Measurements from ENCODE around the gene TP53I11.

TP53I11 gene

GRCh38 chr11:44994753-44995152, 44.1 kb upstream of the TP53I11 start:
- H3K9me3 ChIP-seq (ENCODE audit: insufficient read depth, low read depth, low read length): no peaks in the 10 kb centered on the region
- no peaks in the 10 kb centered on the region for H3K4me1 ChIP-seq (ENCODE audit: control insufficient read depth in 1 of 2, insufficient read depth in 2 of 2, low read length in 2 of 2)
- H4K12ac ChIP-seq (ENCODE audit: low read depth, low read length): no peak overlapping the region
- H3K18ac ChIP-seq (ENCODE audit: low read length): no peak overlapping the region
- no peaks in the 10 kb centered on the region for H3K79me1 ChIP-seq (ENCODE audit: low read length)
- no CpG with 5 or more reads among the region's 5 CpGs for WGBS (ENCODE audit: extremely low coverage, insufficient coverage, insufficient read length)
- H3K79me2 ChIP-seq (ENCODE audit: control insufficient read depth, insufficient read depth, low read length, poor library complexity): no peaks in the 10 kb centered on the region
- H3K36me3 ChIP-seq (ENCODE audit: control insufficient read depth in 1 of 2, insufficient read depth in 2 of 2, low read length in 2 of 2): no peaks in the 10 kb centered on the region
- no peak overlapping the region for H4K8ac ChIP-seq (ENCODE audit: low read depth, low read length)
- H2BK12ac ChIP-seq (ENCODE audit: low read length): no peak overlapping the region
- no peak overlapping the region for H3K23ac ChIP-seq (ENCODE audit: low read length)
- H2AK5ac ChIP-seq (ENCODE audit: low read length): no peak overlapping the region
- H3K14ac ChIP-seq (ENCODE audit: low read length): no peak overlapping the region
- H4K91ac ChIP-seq (ENCODE audit: low read depth, low read length): no peak overlapping the region
- H3K27me3 ChIP-seq (ENCODE audit: insufficient read depth, low read length): no peaks in the 10 kb centered on the region
- H3K4ac ChIP-seq (ENCODE audit: low read depth, low read length): no peak overlapping the region
- H2AFZ ChIP-seq (ENCODE audit: insufficient read depth, low read length, poor library complexity): no peak overlapping the region
- H2BK120ac ChIP-seq (ENCODE audit: insufficient read depth, low read length, poor library complexity): no peak overlapping the region
- DNase-seq: no peak
- no peak overlapping the region for H3K27ac ChIP-seq (ENCODE audit: low read depth, low read length)
- no peak overlapping the region for H3K4me2 ChIP-seq (ENCODE audit: low read length)
- no peak overlapping the region for H3K9ac ChIP-seq (ENCODE audit: low read length)
- H2BK5ac ChIP-seq (ENCODE audit: low read depth, low read length, poor library complexity): no peak overlapping the region
- no peak overlapping the region for H3K4me3 ChIP-seq (ENCODE audit: low read depth, low read length)

- H4K8ac ChIP-seq (ENCODE audit: low read depth, low read length): no peak overlapping the region
- no peak overlapping the region for H3K27ac ChIP-seq (ENCODE audit: low read depth, low read length)
- no peaks in the 10 kb centered on the region for H3K79me1 ChIP-seq (ENCODE audit: low read length)
- no peak overlapping the region for H2AK5ac ChIP-seq (ENCODE audit: low read length)
- H3K36me3 ChIP-seq (ENCODE audit: control insufficient read depth in 1 of 2, insufficient read depth in 2 of 2, low read length in 2 of 2): no peaks in the 10 kb centered on the region
- H2BK120ac ChIP-seq (ENCODE audit: insufficient read depth, low read length, poor library complexity): no peak overlapping the region
- no peak overlapping the region for H3K23ac ChIP-seq (ENCODE audit: low read length)
- H3K4me3 ChIP-seq (ENCODE audit: low read depth, low read length): no peak overlapping the region
- no peak overlapping the region for H2BK12ac ChIP-seq (ENCODE audit: low read length)
- no peak overlapping the region for H4K12ac ChIP-seq (ENCODE audit: low read depth, low read length)
- no peak overlapping the region for H3K14ac ChIP-seq (ENCODE audit: low read length)
- no peak overlapping the region for H3K4me2 ChIP-seq (ENCODE audit: low read length)
- H3K18ac ChIP-seq (ENCODE audit: low read length): no peak overlapping the region
- no peaks in the 10 kb centered on the region for H3K79me2 ChIP-seq (ENCODE audit: control insufficient read depth, insufficient read depth, low read length, poor library complexity)
- H3K9me3 ChIP-seq (ENCODE audit: insufficient read depth, low read depth, low read length): no peaks in the 10 kb centered on the region
- H3K4ac ChIP-seq (ENCODE audit: low read depth, low read length): no peak overlapping the region
- no CpG with 5 or more reads among the region's 10 CpGs for WGBS (ENCODE audit: extremely low coverage, insufficient coverage, insufficient read length)
- no peak overlapping the region for H3K9ac ChIP-seq (ENCODE audit: low read length)
- no peaks in the 10 kb centered on the region for H3K4me1 ChIP-seq (ENCODE audit: control insufficient read depth in 1 of 2, insufficient read depth in 2 of 2, low read length in 2 of 2)
- no peak for DNase-seq
- no peak overlapping the region for H4K91ac ChIP-seq (ENCODE audit: low read depth, low read length)
- H2AFZ ChIP-seq (ENCODE audit: insufficient read depth, low read length, poor library complexity): no peak overlapping the region
- no peak overlapping the region for H2BK5ac ChIP-seq (ENCODE audit: low read depth, low read length, poor library complexity)
- H3K27me3 ChIP-seq (ENCODE audit: insufficient read depth, low read length): no peaks in the 10 kb centered on the region
Observed at GRCh38 chr11:44993971-44994704, 43.5 kb upstream of the TP53I11 start.

- Histone ChIP-seq H3K36me3 (ENCODE audit: control insufficient read depth in 1 of 2, insufficient read depth in 2 of 2, low read length in 2 of 2) (no peaks in the 10 kb centered on the region), H4K12ac (ENCODE audit: low read depth, low read length) (no peak overlapping the region), H3K4me3 (ENCODE audit: low read depth, low read length) (no peak overlapping the region), H3K4me1 (ENCODE audit: control insufficient read depth in 1 of 2, insufficient read depth in 2 of 2, low read length in 2 of 2) (no peaks in the 10 kb centered on the region), H3K14ac (ENCODE audit: low read length) (no peak overlapping the region), H2BK5ac (ENCODE audit: low read depth, low read length, poor library complexity) (no peak overlapping the region), H3K9ac (ENCODE audit: low read length) (no peak overlapping the region), H2AFZ (ENCODE audit: insufficient read depth, low read length, poor library complexity) (no peak overlapping the region), H3K23ac (ENCODE audit: low read length) (no peak overlapping the region), H3K79me1 (ENCODE audit: low read length) (no peaks in the 10 kb centered on the region), H3K9me3 (ENCODE audit: insufficient read depth, low read depth, low read length) (no peaks in the 10 kb centered on the region), H2BK120ac (ENCODE audit: insufficient read depth, low read length, poor library complexity) (no peak overlapping the region), H3K4ac (ENCODE audit: low read depth, low read length) (no peak overlapping the region), H3K27ac (ENCODE audit: low read depth, low read length) (no peak overlapping the region), H3K4me2 (ENCODE audit: low read length) (no peak overlapping the region), H3K18ac (ENCODE audit: low read length) (no peak overlapping the region), H4K91ac (ENCODE audit: low read depth, low read length) (no peak overlapping the region), H2AK5ac (ENCODE audit: low read length) (no peak overlapping the region), H2BK12ac (ENCODE audit: low read length) (no peak overlapping the region), H3K27me3 (ENCODE audit: insufficient read depth, low read length) (no peaks in the 10 kb centered on the region), H3K79me2 (ENCODE audit: control insufficient read depth, insufficient read depth, low read length, poor library complexity) (no peaks in the 10 kb centered on the region), H4K8ac (ENCODE audit: low read depth, low read length) (no peak overlapping the region)
- no peak for DNase-seq
- no CpG with 5 or more reads among the region's 4 CpGs for WGBS (ENCODE audit: extremely low coverage, insufficient coverage, insufficient read length)
Observed at GRCh38 chr11:44992774-44993173, 42.1 kb upstream of the TP53I11 start.

- Histone ChIP-seq H2AK5ac (ENCODE audit: low read length) (no peak overlapping the region), H4K8ac (ENCODE audit: low read depth, low read length) (no peak overlapping the region), H3K4me2 (ENCODE audit: low read length) (no peak overlapping the region), H3K79me1 (ENCODE audit: low read length) (no peaks in the 10 kb centered on the region), H4K12ac (ENCODE audit: low read depth, low read length) (no peak overlapping the region), H2BK120ac (ENCODE audit: insufficient read depth, low read length, poor library complexity) (no peak overlapping the region), H3K4me1 (ENCODE audit: control insufficient read depth in 1 of 2, insufficient read depth in 2 of 2, low read length in 2 of 2) (no peaks in the 10 kb centered on the region), H4K91ac (ENCODE audit: low read depth, low read length) (no peak overlapping the region), H3K9me3 (ENCODE audit: insufficient read depth, low read depth, low read length) (no peaks in the 10 kb centered on the region), H3K9ac (ENCODE audit: low read length) (no peak overlapping the region), H3K14ac (ENCODE audit: low read length) (no peak overlapping the region), H2AFZ (ENCODE audit: insufficient read depth, low read length, poor library complexity) (no peak overlapping the region), H3K4me3 (ENCODE audit: low read depth, low read length) (no peak overlapping the region), H3K27ac (ENCODE audit: low read depth, low read length) (no peak overlapping the region), H3K27me3 (ENCODE audit: insufficient read depth, low read length) (no peaks in the 10 kb centered on the region), H2BK5ac (ENCODE audit: low read depth, low read length, poor library complexity) (no peak overlapping the region), H3K36me3 (ENCODE audit: control insufficient read depth in 1 of 2, insufficient read depth in 2 of 2, low read length in 2 of 2) (no peaks in the 10 kb centered on the region), H3K18ac (ENCODE audit: low read length) (no peak overlapping the region), H3K4ac (ENCODE audit: low read depth, low read length) (no peak overlapping the region), H3K23ac (ENCODE audit: low read length) (no peak overlapping the region), H3K79me2 (ENCODE audit: control insufficient read depth, insufficient read depth, low read length, poor library complexity) (no peaks in the 10 kb centered on the region), H2BK12ac (ENCODE audit: low read length) (no peak overlapping the region)
- DNase-seq: no peak
- no CpG with 5 or more reads among the region's 3 CpGs for WGBS (ENCODE audit: extremely low coverage, insufficient coverage, insufficient read length)
Observed at GRCh38 chr11:44992181-44992582, 41.5 kb upstream of the TP53I11 start.
